Prostate gland (tissue), 2 donors: ENCODE results near the gene ADM2. TPM values are rescaled to one million over a fixed set of nuclear protein-coding genes. Genes with fewer than 3 reads are reported as not detected.

Source experiments
- DNase-seq: peaks from one replicate; pipeline ENCODE4 v3.0.0-alpha.2; 2019; ENCODE audit warnings: low spot score
- H3K27ac ChIP-seq, 2 donors: fragments of 200-600 bp; sonication (generic); 2 replicates each; pipeline ENCODE4 v1.5.1; 2017 to 2019
- H3K27me3 ChIP-seq: fragments of 200-600 bp; sonication (generic); replicated peaks from 2 replicates; pipeline ENCODE4 v1.5.1; 2019; ENCODE audit not compliant: insufficient read depth
- H3K36me3 ChIP-seq, 2 donors: fragments of 200-600 bp; sonication (generic); 1 replicate in 1 of 2; 2 replicates in 1 of 2; pipeline versions ENCODE4 v1.5.1 to v1.8.1; 2017 to 2019
- H3K4me1 ChIP-seq: fragments of 200-600 bp; sonication (generic); replicated peaks from 2 replicates; pipeline ENCODE4 v1.5.1; 2019
- H3K4me3 ChIP-seq, 2 donors: fragments of 200-600 bp; sonication (generic); 2 replicates each; pipeline ENCODE4 v1.5.1; 2017 to 2019
- H3K9me3 ChIP-seq: fragments of 200-600 bp; sonication (generic); 2 replicates; pipeline ENCODE4 v1.5.1; 2017
- CTCF ChIP-seq, 4 experiments: fragments of 200-600 bp in 2 of 4; fragments of 450-650 bp in 2 of 4; sonication (generic) in 2 of 4; IDR thresholded peaks; 1 replicate in 3 of 4; 2 replicates in 1 of 4; pipeline ENCODE4 v1.5.1; 2016 to 2019; ENCODE audit warnings: antibody characterized with exemption in 4 of 4, mild to moderate bottlenecking in 2 of 4, moderate library complexity in 2 of 4
- POLR2A ChIP-seq: fragments of 450-650 bp; IDR thresholded peaks from one replicate; pipeline ENCODE4 v1.6.1; 2016; ENCODE audit warnings: antibody characterized with exemption, mild to moderate bottlenecking
- POLR2AphosphoS5 ChIP-seq: sonication (generic); formaldehyde crosslinking; IDR thresholded peaks from one replicate; pipeline ENCODE4 v1.6.1; 2017; ENCODE audit warnings: antibody characterized with exemption
- WGBS: methylation state at CpG from one replicate; pipeline ENCODE4 v1.1.5; 2018; 5-methylcytosine and 5-hydroxymethylcytosine counted together
- intact Hi-C: fragments of 100-400 bp; cut with DNase I; formaldehyde crosslinking; loops from one replicate; pipeline ENCODE4 v1.14.2; 2022
- total RNA-seq, 2 donors: library from RNA; depleted of rRNA; stranded (reverse); fragments of >200 nt; gene quantifications; one replicate each; pipeline ENCODE4 v1.1.0, GENCODE V29; 2016

Gene ADM2
- total RNA-seq, 2 donors from 2014 or later = 7.3 to 7.9 TPM

GRCh38 chr22:50522806-50523438 lies 41.6 kb downstream of the ADM2 start:
- Histone ChIP-seq H3K27me3 (no peaks in the 10 kb centered on the region), H3K4me3 (no peak overlapping the region), H3K4me1 (peaks cover 7% of the 10 kb centered on the region), H3K36me3 (peaks cover 0 to 8% of the 10 kb centered on the region in 2 donors), H3K9me3 (no peaks in the 10 kb centered on the region), H3K27ac (no peak overlapping the region)
- WGBS = 85% methylated on average over 21 of the region's 22 CpGs
- no peak for DNase-seq
- intact Hi-C loops = no loop called here
- TF ChIP-seq CTCF (IDR thresholded peaks at IDR 0.05) (no peak), POLR2A (no peak), POLR2AphosphoS5 (no peak)

GRCh38 chr22:50523458-50523805 lies 42.1 kb downstream of the ADM2 start:
- Histone ChIP-seq H3K4me3 (no peak overlapping the region), H3K27me3 (no peaks in the 10 kb centered on the region), H3K4me1 (peaks cover 7% of the 10 kb centered on the region), H3K9me3 (no peaks in the 10 kb centered on the region), H3K36me3 (peaks cover 0 to 8% of the 10 kb centered on the region in 2 donors), H3K27ac (no peak overlapping the region)
- no peak for TF ChIP-seq CTCF (IDR thresholded peaks at IDR 0.05)
- no peak for TF ChIP-seq POLR2AphosphoS5
- no peak for TF ChIP-seq POLR2A
- WGBS = 86% methylated on average over 16 of the region's 16 CpGs
- no peak for DNase-seq
- intact Hi-C loops = no loop called here

GRCh38 chr22:50523806-50524675 lies 42.7 kb downstream of the ADM2 start:
- Histone ChIP-seq H3K9me3 (no peaks in the 10 kb centered on the region), H3K36me3 (peaks cover 0 to 8% of the 10 kb centered on the region in 2 donors), H3K27me3 (no peaks in the 10 kb centered on the region), H3K4me1 (peaks cover 7% of the 10 kb centered on the region), H3K27ac (no peak overlapping the region), H3K4me3 (peak overlapping the region in 1 of 2 donors; percentile 82)
- DNase-seq = no peak
- TF ChIP-seq POLR2AphosphoS5 (no peak), CTCF (IDR thresholded peaks at IDR 0.05) (no peak), POLR2A (no peak)
- intact Hi-C loops = no loop called here
- 80% methylated on average over 20 of the region's 25 CpGs for WGBS

GRCh38 chr22:50524676-50525103 lies 43.3 kb downstream of the ADM2 start:
- TF ChIP-seq POLR2AphosphoS5 = no peak
- TF ChIP-seq POLR2A = no peak
- no peak for TF ChIP-seq CTCF (IDR thresholded peaks at IDR 0.05)
- H3K4me1 ChIP-seq = peaks cover 7% of the 10 kb centered on the region
- no peak for DNase-seq
- H3K27me3 ChIP-seq = no peaks in the 10 kb centered on the region
- peak overlapping the region; percentile 59 to 82 for H3K4me3 ChIP-seq
- no peaks in the 10 kb centered on the region for H3K9me3 ChIP-seq
- peak overlapping the region; percentile 87 to 92 for H3K27ac ChIP-seq
- peaks cover 0 to 5% of the 10 kb centered on the region in 2 donors for H3K36me3 ChIP-seq
- intact Hi-C loops = no loop called here
- 7% methylated on average over 19 of the region's 19 CpGs for WGBS
